MCF 10A (cell line): ENCODE results near the gene MEIS2. TPM values are rescaled to one million over a fixed set of nuclear protein-coding genes. Genes with fewer than 3 reads are reported as not detected.

Experiments used
- BruUV-seq: library from RNA; stranded (reverse); fragments of 400-500 nt; replicated peaks from 2 replicates; lab custom pipeline; 2021; lab: Mats Ljungman, UMichigan
- CTCF ChIA-PET: fragments of 300-600 bp; sonication (Branson Sonifier 250); formaldehyde crosslinking; extraction: SDS; loops from one replicate; lab custom pipeline; 2021; ENCODE audit warnings: antibody characterized with exemption, inconsistent platforms; lab: Yijun Ruan, JAX
- POLR2A ChIA-PET: fragments of 300-600, 350-650 bp; sonication (Branson Sonifier 250); formaldehyde crosslinking; extraction: SDS; loops from one replicate; lab custom pipeline; 2020; ENCODE audit warnings: antibody characterized with exemption, inconsistent platforms; lab: Yijun Ruan, JAX
- DNase-seq: peaks from one replicate; pipeline ENCODE4 v3.0.0-alpha.2; 2018; ENCODE audit not compliant: unreplicated experiment
- H3K27ac Mint-ChIP-seq: one replicate; pipeline ENCODE4 v1.8.0; 2022; ENCODE audit warnings: mild to moderate bottlenecking, low read depth, mixed read lengths; ENCODE audit not compliant: unreplicated experiment
- H3K27me3 Mint-ChIP-seq: one replicate; pipeline ENCODE4 v1.8.0; 2022; ENCODE audit warnings: mixed read lengths; ENCODE audit not compliant: insufficient read depth, unreplicated experiment
- H3K36me3 Mint-ChIP-seq: one replicate; pipeline ENCODE4 v1.8.0; 2022; ENCODE audit warnings: mild to moderate bottlenecking, moderate library complexity, mixed read lengths; ENCODE audit not compliant: insufficient read depth, unreplicated experiment
- H3K4me1 Mint-ChIP-seq: one replicate; pipeline ENCODE4 v1.8.0; 2022; ENCODE audit warnings: mixed read lengths; ENCODE audit not compliant: insufficient read depth, unreplicated experiment
- H3K4me3 Mint-ChIP-seq: one replicate; pipeline ENCODE4 v1.8.0; 2022; ENCODE audit warnings: mild to moderate bottlenecking, moderate library complexity, mixed read lengths; ENCODE audit not compliant: unreplicated experiment
- H3K9me3 Mint-ChIP-seq: one replicate; pipeline ENCODE4 v1.8.0; 2022; ENCODE audit warnings: mixed read lengths; ENCODE audit not compliant: unreplicated experiment
- CTCF ChIP-seq: fragments of 200-600 bp; IDR thresholded peaks from one replicate; pipeline ENCODE4 v1.8.0; 2022; ENCODE audit warnings: antibody characterized with exemption, mild to moderate bottlenecking; ENCODE audit not compliant: unreplicated experiment
- intact Hi-C: fragments of 100-400 bp; cut with micrococcal nuclease; formaldehyde crosslinking; loops from 2 replicates; pipeline ENCODE4 v1.14.1; 2022
- total RNA-seq: library from RNA; stranded (reverse); gene quantifications from 2 replicates; pipeline ENCODE4 v1.2.3, GENCODE V29; 2022

The MEIS2 gene
- total RNA-seq, 1 experiment from 2014 or later: 6.9 TPM

- BruUV-seq: no TSS peak
- Mint-ChIP-seq H3K27me3 (no peaks in the 10 kb centered on the region), H3K4me1 (peaks cover under 1% of the 10 kb centered on the region), H3K9me3 (no peaks in the 10 kb centered on the region), H3K27ac (no peak overlapping the region), H3K4me3 (no peak overlapping the region), H3K36me3 (peaks cover 4% of the 10 kb centered on the region)
- ChIA-PET CTCF (no interaction called here), POLR2A (no interaction called here)
- no peak for DNase-seq
- TF ChIP-seq CTCF: no peak
- intact Hi-C loops: no loop called here
These were observed 58.5 kb downstream of the MEIS2 start for GRCh38 chr15:37041836-37042235.

DNA sequence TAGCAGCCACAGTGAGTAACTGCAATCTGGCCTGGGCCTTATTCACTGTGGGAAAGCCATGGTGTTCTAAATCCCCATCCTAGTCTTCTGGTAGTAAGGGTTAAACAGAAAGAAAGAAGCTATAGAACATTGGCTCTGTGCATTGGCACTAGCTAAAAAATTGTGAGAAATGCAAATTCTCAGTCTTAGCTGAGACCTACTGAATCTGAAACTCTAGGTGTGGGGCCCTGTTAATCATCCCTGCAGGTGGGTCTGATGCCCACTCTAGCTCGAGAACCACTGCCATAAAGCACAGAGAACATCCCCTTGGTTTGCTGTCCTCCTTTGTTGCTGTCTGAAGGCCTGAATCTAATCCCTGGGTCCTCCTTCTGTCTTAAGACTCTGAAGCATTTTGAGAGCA lies 59.3 kb downstream of the MEIS2 start:
- no peak overlapping the region for H3K27ac Mint-ChIP-seq
- intact Hi-C loops: no loop called here
- no peak for DNase-seq
- POLR2A ChIA-PET: interaction anchor here (0.6 kb wide), 1 partner anchor 325 kb away, joined by 4 read pairs; no protein-coding TSS in a partner anchor
- H3K4me3 Mint-ChIP-seq: no peak overlapping the region
- no peaks in the 10 kb centered on the region for H3K4me1 Mint-ChIP-seq
- CTCF ChIA-PET: no interaction called here
- peaks cover 4% of the 10 kb centered on the region for H3K36me3 Mint-ChIP-seq
- no peaks in the 10 kb centered on the region for H3K27me3 Mint-ChIP-seq
- H3K9me3 Mint-ChIP-seq: no peaks in the 10 kb centered on the region
- no peak for TF ChIP-seq CTCF
- no TSS peak for BruUV-seq

- Mint-ChIP-seq H3K4me1 (no peaks in the 10 kb centered on the region), H3K27ac (no peak overlapping the region), H3K27me3 (no peaks in the 10 kb centered on the region), H3K9me3 (no peaks in the 10 kb centered on the region), H3K4me3 (no peak overlapping the region), H3K36me3 (peaks cover 11% of the 10 kb centered on the region)
- no peak for DNase-seq
- BruUV-seq: no TSS peak
- ChIA-PET POLR2A (no interaction called here), CTCF (interaction anchor here (0.6 kb wide), 1 partner anchor 139 kb away, joined by 5 read pairs; no protein-coding TSS in a partner anchor)
- TF ChIP-seq CTCF: no peak
- intact Hi-C loops: no loop called here
These were observed 60.1 kb downstream of the MEIS2 start for GRCh38 chr15:37040072-37040742.

DNA sequence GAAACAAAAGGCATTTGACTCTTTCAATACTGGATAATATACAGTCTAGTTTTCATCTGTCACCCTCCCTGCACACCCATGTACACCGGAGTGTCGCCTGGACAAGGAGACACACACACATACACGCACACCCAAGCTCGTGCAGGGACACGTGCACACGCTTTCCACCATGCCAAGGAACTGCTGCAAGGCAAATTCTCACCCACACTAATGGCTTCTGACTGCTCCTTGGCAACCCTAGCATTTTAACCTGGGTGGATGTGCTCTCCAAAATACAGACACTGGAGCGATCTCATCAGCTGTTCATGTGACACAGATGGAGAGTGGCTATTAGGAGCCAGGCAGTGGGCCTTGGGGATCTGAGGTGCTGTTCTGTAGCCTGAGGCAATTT lies 61.6 kb downstream of the MEIS2 start:
- no peaks in the 10 kb centered on the region for H3K4me1 Mint-ChIP-seq
- no peak for DNase-seq
- H3K27me3 Mint-ChIP-seq: no peaks in the 10 kb centered on the region
- POLR2A ChIA-PET: no interaction called here
- no peak for TF ChIP-seq CTCF
- H3K4me3 Mint-ChIP-seq: no peak overlapping the region
- intact Hi-C loops: no loop called here
- H3K9me3 Mint-ChIP-seq: no peaks in the 10 kb centered on the region
- peaks cover 8% of the 10 kb centered on the region for H3K36me3 Mint-ChIP-seq
- BruUV-seq: no TSS peak
- H3K27ac Mint-ChIP-seq: no peak overlapping the region
- CTCF ChIA-PET: interaction anchor here (0.7 kb wide), 1 partner anchor 537 kb away, joined by 3 read pairs; no protein-coding TSS in a partner anchor
